Spinal cord (tissue), 10 donors: ENCODE data around the gene DDX51. TPM values are rescaled to one million over a fixed set of nuclear protein-coding genes. Genes with fewer than 3 reads are reported as not detected.

ENCODE experiments used
- DNase-seq, 6 donors: peaks; one replicate each; pipeline versions ENCODE4 v3.0.0 to v3.0.0-alpha.2; 2013 to 2015; ENCODE audit warnings: low spot score in 6 of 6, low read depth in 4 of 6
- H3K27ac ChIP-seq: one replicate; pipeline ENCODE4 v1.5.1; 2013; ENCODE audit warnings: low read depth, low read length, control low read depth
- H3K27me3 ChIP-seq: one replicate; pipeline ENCODE4 v1.6.1; 2013; ENCODE audit warnings: low read length; ENCODE audit not compliant: control insufficient read depth, insufficient read depth
- H3K36me3 ChIP-seq: one replicate; pipeline ENCODE4 v1.6.1; 2013; ENCODE audit warnings: low read length; ENCODE audit not compliant: control insufficient read depth, insufficient read depth
- H3K4me1 ChIP-seq: one replicate; pipeline ENCODE4 v1.6.1; 2013; ENCODE audit warnings: low read length; ENCODE audit not compliant: control insufficient read depth, insufficient read depth
- H3K4me3 ChIP-seq: one replicate; pipeline ENCODE4 v1.5.1; 2013; ENCODE audit warnings: low read depth, low read length, control low read depth
- H3K9me3 ChIP-seq: one replicate; pipeline ENCODE4 v1.6.1; 2013; ENCODE audit warnings: low read length; ENCODE audit not compliant: control insufficient read depth, insufficient read depth
- WGBS: methylation state at CpG from one replicate; pipeline ENCODE4 v1.1.5; 2013; ENCODE audit warnings: missing lambda C conversion rate; ENCODE audit not compliant: insufficient coverage; 5-methylcytosine and 5-hydroxymethylcytosine counted together
- polyA plus RNA-seq, 2 donors: library from polyadenylated mRNA; unstranded; fragments of 120-200 nt; gene quantifications; one replicate each; pipeline ENCODE4 v1.2.1, GENCODE V29; 2013; ENCODE audit not compliant: insufficient read length in 2 of 2
- total RNA-seq, 2 donors: library from RNA; depleted of rRNA in 1 of 2; stranded (reverse); fragments of 120-200 nt in 1 of 2; fragments of >200 nt in 1 of 2; gene quantifications; one replicate each; pipeline versions ENCODE4 v1.2.3 to v1.2.4, GENCODE V29; 2013 to 2014
- donor health status: healthy.

DDX51 gene
- total and polyA plus RNA-seq, 4 donors: 6.8 to 35.8 (median 16.8) TPM

DNA sequence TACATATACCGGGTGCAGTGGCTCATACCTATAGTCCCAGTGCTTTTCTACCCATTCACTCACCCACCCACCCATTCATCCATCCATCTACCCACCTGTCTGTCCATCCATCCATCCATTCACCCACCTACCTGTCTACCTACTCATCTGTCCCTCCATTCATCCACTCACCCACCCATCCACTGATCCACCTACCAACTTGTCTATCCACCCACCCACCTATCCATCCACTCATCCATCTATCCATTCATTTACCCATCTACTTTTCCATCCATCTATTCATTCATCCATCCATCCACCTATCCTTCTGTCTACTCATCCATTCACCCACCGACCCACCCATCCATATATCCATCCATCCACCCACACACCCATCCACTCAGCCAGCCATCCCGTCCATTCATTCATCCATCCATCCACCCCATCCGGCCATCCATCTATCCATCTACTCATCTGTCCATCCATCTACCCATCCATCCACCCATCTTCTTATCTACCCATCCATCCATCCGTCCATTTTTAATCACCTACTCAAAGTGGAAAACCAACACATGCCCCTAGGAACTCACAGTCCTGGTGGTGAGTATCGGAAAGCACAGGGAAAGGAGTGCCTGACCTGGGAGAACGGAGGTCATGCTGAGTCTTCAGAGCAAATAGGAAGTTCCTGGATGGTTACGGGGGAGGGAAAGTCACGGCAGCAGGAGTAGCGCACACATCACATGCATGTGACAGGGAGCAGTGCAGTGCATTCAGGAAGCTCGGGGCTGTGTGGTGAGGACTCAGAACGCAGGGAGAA is 20.0 kb downstream of the DDX51 start:
- Histone ChIP-seq H3K27ac (no peak overlapping the region), H3K27me3 (no peaks in the 10 kb centered on the region), H3K4me1 (no peaks in the 10 kb centered on the region), H3K4me3 (no peak overlapping the region), H3K9me3 (no peaks in the 10 kb centered on the region), H3K36me3 (peaks cover 70% of the 10 kb centered on the region)
- no peak for DNase-seq
- 95% methylated on average over 11 of the region's 12 CpGs for WGBS

GRCh38 chr12:132121283-132121682 is 22.8 kb downstream of the DDX51 start:
- H3K36me3 ChIP-seq: peaks cover 82% of the 10 kb centered on the region
- no peaks in the 10 kb centered on the region for H3K4me1 ChIP-seq
- H3K27me3 ChIP-seq: no peaks in the 10 kb centered on the region
- H3K27ac ChIP-seq: no peak overlapping the region
- WGBS: 83% methylated on average over 6 of the region's 14 CpGs
- no peak for DNase-seq
- no peaks in the 10 kb centered on the region for H3K9me3 ChIP-seq
- H3K4me3 ChIP-seq: no peak overlapping the region

GRCh38 chr12:132118876-132119275 is 25.2 kb downstream of the DDX51 start:
- H3K36me3 ChIP-seq: peaks cover 75% of the 10 kb centered on the region
- no peak for DNase-seq
- H3K27me3 ChIP-seq: no peaks in the 10 kb centered on the region
- WGBS: 88% methylated on average over 20 of the region's 22 CpGs
- H3K4me1 ChIP-seq: no peaks in the 10 kb centered on the region
- H3K4me3 ChIP-seq: no peak overlapping the region
- H3K9me3 ChIP-seq: no peaks in the 10 kb centered on the region
- H3K27ac ChIP-seq: no peak overlapping the region

- Histone ChIP-seq H3K4me3 (no peak overlapping the region), H3K27ac (no peak overlapping the region), H3K4me1 (no peaks in the 10 kb centered on the region), H3K9me3 (no peaks in the 10 kb centered on the region), H3K27me3 (no peaks in the 10 kb centered on the region), H3K36me3 (peaks cover 72% of the 10 kb centered on the region)
- 100% methylated on average over 8 of the region's 10 CpGs for WGBS
- no peak for DNase-seq
Measured at GRCh38 chr12:132117558-132117875, 26.6 kb downstream of the DDX51 start.

- no peak for DNase-seq
- Histone ChIP-seq H3K9me3 (no peaks in the 10 kb centered on the region), H3K27me3 (no peaks in the 10 kb centered on the region), H3K27ac (no peak overlapping the region), H3K36me3 (peaks cover 68% of the 10 kb centered on the region), H3K4me1 (no peaks in the 10 kb centered on the region), H3K4me3 (no peak overlapping the region)
- 96% methylated on average over 58 of the region's 58 CpGs for WGBS
Measured at GRCh38 chr12:132116709-132117557, 27.2 kb downstream of the DDX51 start.

DNA sequence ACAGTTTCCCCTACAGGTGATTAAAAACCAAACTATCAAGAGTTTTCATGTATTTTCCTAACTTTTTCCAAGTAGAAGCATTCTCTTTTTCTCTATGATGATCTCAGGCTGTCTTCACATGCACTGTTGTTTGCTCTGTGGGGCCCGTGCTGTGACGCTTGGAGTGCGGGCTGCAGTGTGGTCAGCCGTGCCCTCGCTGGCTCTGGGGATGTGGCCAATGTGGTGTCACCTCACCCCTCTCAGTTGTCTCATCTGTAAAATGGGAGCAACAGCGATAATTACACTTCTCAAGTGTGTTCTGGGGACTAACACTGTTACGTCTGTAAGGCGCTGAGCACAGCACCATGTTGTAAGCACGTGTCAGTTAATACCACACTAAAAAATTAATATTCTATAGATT is 28.6 kb downstream of the DDX51 start:
- DNase-seq: no peak
- H3K4me1 ChIP-seq: no peaks in the 10 kb centered on the region
- H3K27me3 ChIP-seq: no peaks in the 10 kb centered on the region
- WGBS: 92% methylated on average over 6 of the region's 9 CpGs
- H3K4me3 ChIP-seq: no peak overlapping the region
- H3K36me3 ChIP-seq: peaks cover 70% of the 10 kb centered on the region
- H3K9me3 ChIP-seq: no peaks in the 10 kb centered on the region
- no peak overlapping the region for H3K27ac ChIP-seq

DNA sequence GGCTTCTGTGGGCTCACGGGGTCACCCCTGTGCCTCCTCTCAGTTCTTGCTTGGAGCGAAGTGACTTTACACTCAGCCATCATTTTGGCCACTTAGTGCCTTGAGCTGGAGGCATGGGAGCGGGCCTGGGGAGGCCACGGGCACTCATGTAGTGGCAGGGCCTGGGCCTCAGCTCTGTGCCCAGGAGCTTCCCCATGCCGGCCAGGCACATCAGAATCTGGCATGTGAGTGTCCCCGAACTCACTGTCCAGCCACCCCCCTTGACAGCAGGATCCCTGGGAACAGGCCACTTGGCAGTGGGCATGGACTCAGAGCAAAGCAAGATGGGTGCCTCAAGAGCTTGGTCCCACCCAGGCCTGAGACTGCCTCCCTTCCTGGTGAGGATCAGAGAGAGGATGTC is 29.5 kb downstream of the DDX51 start:
- Histone ChIP-seq H3K4me1 (no peaks in the 10 kb centered on the region), H3K4me3 (no peak overlapping the region), H3K27ac (no peak overlapping the region), H3K27me3 (no peaks in the 10 kb centered on the region), H3K9me3 (no peaks in the 10 kb centered on the region), H3K36me3 (peaks cover 64% of the 10 kb centered on the region)
- DNase-seq: no peak
- 96% methylated on average over 5 of the region's 6 CpGs for WGBS

- peak in 1 of 6 donors; percentile 17 for DNase-seq
- Histone ChIP-seq H3K27me3 (no peaks in the 10 kb centered on the region), H3K9me3 (no peaks in the 10 kb centered on the region), H3K36me3 (peaks cover 39% of the 10 kb centered on the region), H3K27ac (no peak overlapping the region), H3K4me1 (peaks cover 7% of the 10 kb centered on the region), H3K4me3 (no peak overlapping the region)
- 85% methylated on average over 16 of the region's 19 CpGs for WGBS
Measured at GRCh38 chr12:132111654-132112304, 32.3 kb downstream of the DDX51 start.

GRCh38 chr12:132110677-132111076 is 33.4 kb downstream of the DDX51 start:
- peaks cover 7% of the 10 kb centered on the region for H3K4me1 ChIP-seq
- H3K9me3 ChIP-seq: no peaks in the 10 kb centered on the region
- peaks cover 38% of the 10 kb centered on the region for H3K36me3 ChIP-seq
- no peaks in the 10 kb centered on the region for H3K27me3 ChIP-seq
- DNase-seq: no peak
- 100% methylated on average over 2 of the region's 3 CpGs for WGBS
- no peak overlapping the region for H3K4me3 ChIP-seq
- H3K27ac ChIP-seq: no peak overlapping the region
